IMR-90 (cell line): ENCODE data around the gene HPSE2.

ENCODE experiments used
- BHLHE40 ChIP-seq: fragments of 150-350 bp; IDR thresholded peaks from 2 replicates; pipeline ENCODE4 v1.6.1; 2016; ENCODE audit warnings: mild to moderate bottlenecking, low read depth, low read length
- CEBPB ChIP-seq: IDR thresholded peaks from 2 replicates; pipeline ENCODE4 v1.6.1; 2012; ENCODE audit warnings: low read depth, low read length, improper control_type of control experiment
- CHD1 ChIP-seq: IDR thresholded peaks from 2 replicates; pipeline ENCODE4 v1.6.1; 2012; ENCODE audit warnings: low read depth, low read length, improper control_type of control experiment
- MAFK ChIP-seq: IDR thresholded peaks from 2 replicates; pipeline ENCODE4 v1.6.1; 2012; ENCODE audit warnings: low read depth, low read length, improper control_type of control experiment
- NFE2L2 ChIP-seq: fragments of 150-350 bp; IDR thresholded peaks from 2 replicates; pipeline ENCODE4 v1.6.1; 2016; ENCODE audit warnings: low read depth, mild to moderate bottlenecking, low read length
- POLR2A ChIP-seq: IDR thresholded peaks from 2 replicates; pipeline ENCODE4 v1.6.1; 2012; ENCODE audit warnings: mild to moderate bottlenecking, low read depth, low read length
- RAD21 ChIP-seq: IDR thresholded peaks from 2 replicates; pipeline ENCODE4 v1.6.1; 2012; ENCODE audit warnings: low read length, improper control_type of control experiment
- RFX5 ChIP-seq: IDR thresholded peaks from 2 replicates; pipeline ENCODE4 v1.8.0; 2012; ENCODE audit warnings: low read depth, mild to moderate bottlenecking, low read length, moderate library complexity
- SMC3 ChIP-seq: fragments of 150-350 bp; IDR thresholded peaks from 2 replicates; pipeline ENCODE4 v1.6.1; 2016; ENCODE audit warnings: low read depth, mild to moderate bottlenecking, antibody characterized with exemption, low read length, moderate library complexity
- TF ChIP-seq, protein P1 (sequence below): conservative IDR thresholded peaks from 2 replicates; pipeline ENCODE4 v1.5.1; 2012; ENCODE audit warnings: mild to moderate bottlenecking, low read depth, low read length, improper control_type of control experiment

DNA sequence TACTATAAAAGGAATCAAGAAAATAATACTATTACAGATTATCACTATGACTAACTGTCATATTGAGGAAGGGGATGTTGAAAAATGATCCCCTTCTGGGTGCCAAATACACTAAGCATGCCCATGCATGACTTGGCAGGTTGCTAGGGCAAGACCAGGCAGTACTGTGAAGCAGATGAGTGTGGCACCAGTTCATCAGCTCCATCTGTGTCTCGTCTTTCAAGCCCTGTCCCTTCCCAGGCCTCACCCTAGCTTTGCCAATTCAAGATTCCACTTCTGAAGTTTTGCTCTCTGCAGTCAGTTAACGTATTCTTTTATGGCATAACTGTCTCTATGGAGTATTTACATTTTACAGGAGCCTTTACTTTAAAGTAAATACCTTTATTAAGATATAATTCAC is 653.3 kb downstream of the HPSE2 start:
- no peak for TF ChIP-seq RFX5
- TF ChIP-seq, protein P1, sequence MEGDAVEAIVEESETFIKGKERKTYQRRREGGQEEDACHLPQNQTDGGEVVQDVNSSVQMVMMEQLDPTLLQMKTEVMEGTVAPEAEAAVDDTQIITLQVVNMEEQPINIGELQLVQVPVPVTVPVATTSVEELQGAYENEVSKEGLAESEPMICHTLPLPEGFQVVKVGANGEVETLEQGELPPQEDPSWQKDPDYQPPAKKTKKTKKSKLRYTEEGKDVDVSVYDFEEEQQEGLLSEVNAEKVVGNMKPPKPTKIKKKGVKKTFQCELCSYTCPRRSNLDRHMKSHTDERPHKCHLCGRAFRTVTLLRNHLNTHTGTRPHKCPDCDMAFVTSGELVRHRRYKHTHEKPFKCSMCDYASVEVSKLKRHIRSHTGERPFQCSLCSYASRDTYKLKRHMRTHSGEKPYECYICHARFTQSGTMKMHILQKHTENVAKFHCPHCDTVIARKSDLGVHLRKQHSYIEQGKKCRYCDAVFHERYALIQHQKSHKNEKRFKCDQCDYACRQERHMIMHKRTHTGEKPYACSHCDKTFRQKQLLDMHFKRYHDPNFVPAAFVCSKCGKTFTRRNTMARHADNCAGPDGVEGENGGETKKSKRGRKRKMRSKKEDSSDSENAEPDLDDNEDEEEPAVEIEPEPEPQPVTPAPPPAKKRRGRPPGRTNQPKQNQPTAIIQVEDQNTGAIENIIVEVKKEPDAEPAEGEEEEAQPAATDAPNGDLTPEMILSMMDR, result no peak
- no peak for TF ChIP-seq POLR2A
- TF ChIP-seq BHLHE40, result no peak
- no peak for TF ChIP-seq RAD21
- no peak for TF ChIP-seq SMC3
- TF ChIP-seq CEBPB, result no peak
- no peak for TF ChIP-seq CHD1
- TF ChIP-seq NFE2L2, result no peak
- TF ChIP-seq MAFK, result no peak
